ENCODE measurements around the gene SCAMP1. TPM values are rescaled to one million over a fixed set of nuclear protein-coding genes. Genes with fewer than 3 reads are reported as not detected.

Gene SCAMP1
- total RNA-seq, 1 donor from 2014 or later: 45.0 TPM

DNA sequence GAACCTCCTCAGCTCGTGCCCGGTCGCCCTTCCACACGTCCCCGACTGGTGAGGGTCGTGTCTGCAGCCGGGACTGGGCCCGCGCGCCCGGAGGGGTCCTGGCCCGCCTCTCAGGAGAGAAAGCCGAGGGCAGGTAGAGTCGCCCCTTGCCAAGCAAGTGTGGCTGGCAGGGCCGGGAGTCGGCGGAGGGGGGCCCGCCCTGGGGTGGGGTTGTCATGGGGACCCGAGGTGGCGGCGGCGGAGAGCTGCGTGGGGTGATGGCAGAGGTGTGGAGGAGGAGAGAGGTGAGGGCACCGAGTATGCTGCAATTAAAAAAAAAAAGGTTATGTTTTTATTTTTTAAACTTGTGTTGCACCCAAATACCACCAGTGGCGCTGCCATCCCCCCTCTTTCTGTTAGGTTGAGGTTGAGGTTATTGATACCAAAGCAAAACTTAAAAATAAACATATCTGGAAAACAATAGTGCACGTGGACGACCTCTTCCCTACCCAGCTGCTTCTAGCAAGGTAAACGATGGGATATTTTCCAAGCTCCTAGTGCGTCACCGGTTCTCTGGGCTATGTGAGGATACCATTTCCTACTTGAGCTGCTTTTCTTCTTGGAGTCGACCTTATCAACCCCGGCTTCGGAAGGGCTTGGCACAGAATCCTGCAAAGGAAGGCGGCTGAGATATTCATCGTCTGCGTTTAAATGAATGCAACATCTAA is 660 bp downstream of the SCAMP1 start:
- no peaks in the 10 kb centered on the region for H3K36me3 Mint-ChIP-seq (ENCODE audit: unreplicated experiment)
- H3K9me3 Mint-ChIP-seq (ENCODE audit: unreplicated experiment): no peaks in the 10 kb centered on the region
- TF ChIP-seq, protein P1, sequence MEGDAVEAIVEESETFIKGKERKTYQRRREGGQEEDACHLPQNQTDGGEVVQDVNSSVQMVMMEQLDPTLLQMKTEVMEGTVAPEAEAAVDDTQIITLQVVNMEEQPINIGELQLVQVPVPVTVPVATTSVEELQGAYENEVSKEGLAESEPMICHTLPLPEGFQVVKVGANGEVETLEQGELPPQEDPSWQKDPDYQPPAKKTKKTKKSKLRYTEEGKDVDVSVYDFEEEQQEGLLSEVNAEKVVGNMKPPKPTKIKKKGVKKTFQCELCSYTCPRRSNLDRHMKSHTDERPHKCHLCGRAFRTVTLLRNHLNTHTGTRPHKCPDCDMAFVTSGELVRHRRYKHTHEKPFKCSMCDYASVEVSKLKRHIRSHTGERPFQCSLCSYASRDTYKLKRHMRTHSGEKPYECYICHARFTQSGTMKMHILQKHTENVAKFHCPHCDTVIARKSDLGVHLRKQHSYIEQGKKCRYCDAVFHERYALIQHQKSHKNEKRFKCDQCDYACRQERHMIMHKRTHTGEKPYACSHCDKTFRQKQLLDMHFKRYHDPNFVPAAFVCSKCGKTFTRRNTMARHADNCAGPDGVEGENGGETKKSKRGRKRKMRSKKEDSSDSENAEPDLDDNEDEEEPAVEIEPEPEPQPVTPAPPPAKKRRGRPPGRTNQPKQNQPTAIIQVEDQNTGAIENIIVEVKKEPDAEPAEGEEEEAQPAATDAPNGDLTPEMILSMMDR (IDR thresholded peaks at IDR 0.05): peak; percentile 41
- peaks cover 37% of the 10 kb centered on the region for H3K4me1 Mint-ChIP-seq (ENCODE audit: unreplicated experiment)
- H3K27me3 Mint-ChIP-seq (ENCODE audit: unreplicated experiment): no peaks in the 10 kb centered on the region
- H3K27ac Mint-ChIP-seq (ENCODE audit: unreplicated experiment): peak overlapping the region; percentile 68
- H3K4me3 Mint-ChIP-seq (ENCODE audit: unreplicated experiment): peak overlapping the region; percentile 96
- DNase-seq (ENCODE audit: extremely low spot score, unreplicated experiment): peak; percentile 87

DNA sequence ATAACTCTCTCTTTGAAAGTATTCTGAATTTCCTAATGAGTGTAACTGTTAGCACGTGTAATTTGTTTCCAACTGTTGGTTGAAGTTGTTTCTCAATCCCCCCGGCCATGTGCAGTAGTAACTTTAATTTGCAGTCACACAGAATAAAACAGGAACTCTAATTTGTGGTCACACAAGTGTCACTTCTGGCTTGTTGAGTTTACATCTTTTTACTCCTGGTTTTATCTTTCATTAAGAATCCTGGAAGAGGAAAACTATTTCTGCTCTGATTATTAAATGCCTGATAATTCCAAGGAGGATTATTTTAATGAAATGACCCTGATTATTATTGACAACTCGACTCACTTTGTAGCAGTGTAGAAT is 1.2 kb downstream of the SCAMP1 start:
- Mint-ChIP-seq H3K9me3 (ENCODE audit: unreplicated experiment) (no peaks in the 10 kb centered on the region), H3K27ac (ENCODE audit: unreplicated experiment) (peak overlapping the region; percentile 68), H3K4me1 (ENCODE audit: unreplicated experiment) (peaks cover 37% of the 10 kb centered on the region), H3K36me3 (ENCODE audit: unreplicated experiment) (no peaks in the 10 kb centered on the region), H3K27me3 (ENCODE audit: unreplicated experiment) (no peaks in the 10 kb centered on the region), H3K4me3 (ENCODE audit: unreplicated experiment) (peak overlapping the region; percentile 96)
- DNase-seq (ENCODE audit: extremely low spot score, unreplicated experiment): no peak
- TF ChIP-seq, protein P1 (IDR thresholded peaks at IDR 0.05): no peak

DNA sequence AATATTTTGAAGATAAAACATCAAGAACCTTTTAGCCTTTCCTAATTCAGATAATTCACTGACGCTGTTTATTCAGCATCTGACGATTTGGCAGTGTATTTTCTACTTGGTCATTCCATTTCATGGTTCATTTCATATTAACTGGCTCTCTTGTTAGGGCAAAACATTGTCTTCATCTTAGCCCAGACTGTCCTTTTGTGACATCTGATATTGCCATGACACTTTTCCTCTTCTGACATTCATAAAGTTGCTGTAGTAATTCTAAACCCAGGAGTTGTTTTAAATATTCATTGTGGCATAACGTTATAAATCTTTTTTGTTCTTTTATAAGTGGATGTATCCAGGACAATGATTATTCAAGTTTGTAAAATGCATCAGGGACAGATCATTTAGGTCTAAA is 1.8 kb downstream of the SCAMP1 start:
- H3K27ac Mint-ChIP-seq (ENCODE audit: unreplicated experiment): no peak overlapping the region
- TF ChIP-seq, protein P1 (IDR thresholded peaks at IDR 0.05): no peak

DNA sequence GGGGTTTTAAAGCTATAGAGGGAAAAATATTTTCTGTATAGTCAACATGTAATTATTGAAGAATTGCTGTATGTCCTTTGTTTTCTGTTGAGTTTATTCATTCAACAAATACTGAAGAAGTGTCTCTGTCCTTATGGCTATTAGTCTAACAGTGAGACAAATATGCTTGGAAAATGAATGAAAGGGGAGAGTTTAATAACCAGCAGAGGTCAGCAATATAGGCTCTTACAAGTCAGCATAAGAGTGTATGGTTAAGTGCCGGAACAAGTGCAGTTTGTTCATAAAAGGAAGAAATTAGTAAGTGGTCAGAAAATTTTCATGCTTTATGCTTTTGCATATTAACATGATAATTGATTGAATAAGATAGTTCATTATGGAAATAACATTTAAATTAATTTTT is 3.6 kb downstream of the SCAMP1 start:
- H3K27ac Mint-ChIP-seq (ENCODE audit: unreplicated experiment): no peak overlapping the region
- DNase-seq (ENCODE audit: extremely low spot score, unreplicated experiment): no peak
- no peak overlapping the region for H3K4me3 Mint-ChIP-seq (ENCODE audit: unreplicated experiment)
- no peaks in the 10 kb centered on the region for H3K27me3 Mint-ChIP-seq (ENCODE audit: unreplicated experiment)
- H3K4me1 Mint-ChIP-seq (ENCODE audit: unreplicated experiment): peaks cover 28% of the 10 kb centered on the region
- TF ChIP-seq, protein P1 (IDR thresholded peaks at IDR 0.05): peak; percentile 13
- no peaks in the 10 kb centered on the region for H3K36me3 Mint-ChIP-seq (ENCODE audit: unreplicated experiment)
- no peaks in the 10 kb centered on the region for H3K9me3 Mint-ChIP-seq (ENCODE audit: unreplicated experiment)

More for the DNA sequence above, 1.8 kb downstream of the SCAMP1 start:
- Mint-ChIP-seq H3K9me3 (ENCODE audit: unreplicated experiment) (no peaks in the 10 kb centered on the region), H3K4me1 (ENCODE audit: unreplicated experiment) (peaks cover 37% of the 10 kb centered on the region), H3K4me3 (ENCODE audit: unreplicated experiment) (peak overlapping the region; percentile 96), H3K36me3 (ENCODE audit: unreplicated experiment) (no peaks in the 10 kb centered on the region), H3K27me3 (ENCODE audit: unreplicated experiment) (no peaks in the 10 kb centered on the region)
- no peak for DNase-seq (ENCODE audit: extremely low spot score, unreplicated experiment)

DNA sequence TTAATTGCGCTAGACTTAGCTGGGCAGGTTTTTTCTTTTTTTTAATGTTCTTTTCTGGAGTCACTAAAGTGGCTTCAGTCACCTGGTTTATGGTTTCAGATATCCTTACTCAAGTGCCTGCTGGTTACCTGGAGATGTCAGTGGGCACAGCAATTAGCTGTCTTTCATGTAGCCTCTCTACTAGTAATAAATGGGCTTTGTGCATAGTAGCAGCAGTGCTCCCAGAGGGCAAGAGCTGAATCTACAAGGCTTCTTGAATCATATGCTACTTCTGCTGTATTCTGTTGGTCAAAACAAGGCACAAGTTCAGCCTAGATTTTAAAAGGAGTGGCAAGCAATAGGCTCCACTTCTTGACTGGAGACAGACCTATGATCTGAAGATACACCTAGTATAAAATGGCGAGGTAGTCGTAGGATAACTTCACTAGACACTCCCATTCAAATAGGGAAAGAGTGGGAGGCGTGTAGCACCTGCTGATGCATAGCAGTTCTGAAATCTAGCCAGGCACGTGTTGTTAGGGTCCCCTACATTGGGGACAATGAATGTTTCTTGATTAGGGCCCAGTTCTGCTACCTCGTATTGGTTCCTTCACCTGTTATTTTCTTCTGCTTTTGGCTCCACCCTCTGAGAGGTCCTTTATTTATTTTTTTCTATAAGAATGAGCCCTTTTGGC is 7.0 kb downstream of the SCAMP1 start:
- H3K9me3 Mint-ChIP-seq (ENCODE audit: unreplicated experiment): no peaks in the 10 kb centered on the region
- H3K4me3 Mint-ChIP-seq (ENCODE audit: unreplicated experiment): no peak overlapping the region
- peaks cover 4% of the 10 kb centered on the region for H3K4me1 Mint-ChIP-seq (ENCODE audit: unreplicated experiment)
- no peak overlapping the region for H3K27ac Mint-ChIP-seq (ENCODE audit: unreplicated experiment)
- TF ChIP-seq, protein P1 (IDR thresholded peaks at IDR 0.05): no peak
- H3K27me3 Mint-ChIP-seq (ENCODE audit: unreplicated experiment): no peaks in the 10 kb centered on the region
- H3K36me3 Mint-ChIP-seq (ENCODE audit: unreplicated experiment): no peaks in the 10 kb centered on the region
- no peak for DNase-seq (ENCODE audit: extremely low spot score, unreplicated experiment)
